PC-9 (cell line): ENCODE data around the gene TNS1. TPM values are rescaled to one million over a fixed set of nuclear protein-coding genes. Genes with fewer than 3 reads are reported as not detected.

Source experiments
- BruUV-seq: library from RNA; stranded (reverse); fragments of 400-500 nt; replicated peaks from 2 replicates; lab custom pipeline; 2021; lab: Mats Ljungman, UMichigan
- CTCF ChIA-PET: fragments of 300-600 bp; sonication (Branson Sonifier 250); formaldehyde crosslinking; loops from one replicate; lab custom pipeline; 2022; ENCODE audit warnings: antibody characterized with exemption; lab: Charles Lee
- POLR2A ChIA-PET: fragments of 300-600 bp; sonication (Branson Sonifier 250); formaldehyde crosslinking; loops from one replicate; lab custom pipeline; 2022; ENCODE audit warnings: antibody characterized with exemption; ENCODE audit not compliant: unreplicated experiment; lab: Charles Lee
- DNase-seq, 2 experiments: peaks; one replicate each; pipeline versions ENCODE4 v3.0.0 to v3.0.0-alpha.2; 2015 to 2022; ENCODE audit warnings: mixed read lengths in 1 of 2
- H2AFZ ChIP-seq: fragments of 200-600 bp; sonication (generic); 2 replicates; pipeline ENCODE4 v1.8.1; 2017; ENCODE audit warnings: antibody characterized with exemption
- H3F3A ChIP-seq: fragments of 200-600 bp; sonication (generic); 2 replicates; pipeline ENCODE4 v1.8.1; 2017; ENCODE audit warnings: antibody characterized with exemption, mild to moderate bottlenecking, low read depth; ENCODE audit not compliant: insufficient read depth
- H3K27ac ChIP-seq: fragments of 200-600 bp; sonication (generic); 2 replicates; pipeline ENCODE4 v1.6.1; 2016; ENCODE audit warnings: mixed run types
- H3K27me3 ChIP-seq: fragments of 200-600 bp; sonication (generic); 2 replicates; pipeline ENCODE4 v1.6.1; 2016; ENCODE audit warnings: low read depth, mixed run types; ENCODE audit not compliant: insufficient read depth
- H3K36me3 ChIP-seq: fragments of 200-600 bp; sonication (generic); 2 replicates; pipeline ENCODE4 v1.6.1; 2016; ENCODE audit warnings: low read depth, mixed run types
- H3K4me1 ChIP-seq: fragments of 200-600 bp; sonication (generic); replicated peaks from 2 replicates; pipeline ENCODE4 v1.6.1; 2016; ENCODE audit warnings: mixed run types; ENCODE audit not compliant: insufficient read depth
- H3K4me2 ChIP-seq: fragments of 200-600 bp; sonication (generic); 2 replicates; pipeline ENCODE4 v1.6.1; 2017; ENCODE audit warnings: mixed run types
- H3K4me3 ChIP-seq: fragments of 200-600 bp; sonication (generic); 2 replicates; pipeline ENCODE4 v1.6.1; 2016; ENCODE audit warnings: mixed run types
- H3K79me2 ChIP-seq: fragments of 200-600 bp; sonication (generic); 2 replicates; pipeline ENCODE4 v1.6.1; 2017; ENCODE audit warnings: low read depth, mixed run types
- H3K9me2 ChIP-seq: fragments of 200-600 bp; sonication (generic); 2 replicates; pipeline ENCODE4 v1.8.1; 2017; ENCODE audit warnings: mild to moderate bottlenecking; ENCODE audit not compliant: insufficient read depth
- H3K9me3 ChIP-seq: fragments of 200-600 bp; sonication (generic); 2 replicates; pipeline ENCODE4 v1.8.1; 2016; ENCODE audit warnings: low read depth; ENCODE audit not compliant: insufficient read depth
- H4K20me1 ChIP-seq: fragments of 200-600 bp; sonication (generic); 2 replicates; pipeline ENCODE4 v1.8.1; 2017; ENCODE audit not compliant: insufficient read depth
- EZH2 ChIP-seq: fragments of 200-600 bp; sonication (generic); IDR thresholded peaks from 2 replicates; pipeline ENCODE4 v1.8.0; 2017; ENCODE audit warnings: antibody characterized with exemption, low read depth
- intact Hi-C: fragments of 100-400 bp; cut with micrococcal nuclease; formaldehyde crosslinking; loops from one replicate; pipeline ENCODE4 v1.10.0; 2022; ENCODE audit not compliant: unreplicated experiment
- total RNA-seq: library from RNA; stranded (reverse); gene quantifications from 2 replicates; pipeline ENCODE4 v1.2.3, GENCODE V29; 2021
- TF ChIP-seq, protein P1 (sequence below): fragments of 200-600 bp; sonication (generic); conservative IDR thresholded peaks from 2 replicates; pipeline ENCODE4 v1.6.1; 2017; ENCODE audit warnings: mixed run types, antibody characterized with exemption, mild to moderate bottlenecking, moderate library complexity

The TNS1 gene
- total RNA-seq, 1 experiment from 2014 or later, result 5.5 TPM

DNA sequence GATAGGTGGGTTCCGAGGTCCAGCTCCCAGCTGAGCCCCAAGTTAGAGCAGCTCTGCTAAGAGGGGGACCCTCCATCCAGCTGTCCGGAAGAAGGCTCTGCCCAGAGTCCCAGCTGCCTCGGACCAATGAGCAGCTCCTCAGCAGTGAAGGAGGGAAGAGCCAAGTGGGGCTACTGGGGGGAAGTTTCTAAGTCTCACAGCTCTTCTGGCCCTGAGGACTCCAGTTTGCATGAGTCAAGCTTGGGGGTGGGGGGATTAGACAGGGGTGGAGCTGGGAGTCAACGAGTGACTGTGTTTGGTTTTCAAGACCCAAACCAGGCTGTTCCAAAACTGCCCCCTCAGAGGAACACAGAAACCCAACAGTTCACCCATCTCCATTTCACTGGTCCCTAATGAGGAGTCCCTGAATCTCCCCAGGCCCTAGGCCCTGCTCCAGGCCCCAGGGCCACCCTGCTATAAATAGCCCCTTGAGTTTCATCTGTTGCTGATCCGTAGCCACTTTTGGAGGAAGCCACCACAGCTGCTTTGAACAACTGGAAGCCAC is 100.9 kb downstream of the TNS1 start:
- no peak for DNase-seq
- Histone ChIP-seq H3K36me3 (no peaks in the 10 kb centered on the region), H4K20me1 (no peaks in the 10 kb centered on the region), H3K9me2 (no peaks in the 10 kb centered on the region), H3K79me2 (no peaks in the 10 kb centered on the region), H3K4me3 (no peak overlapping the region), H3K4me1 (no peaks in the 10 kb centered on the region), H3K27ac (no peak overlapping the region), H3F3A (no peaks in the 10 kb centered on the region), H3K27me3 (peaks cover 29% of the 10 kb centered on the region; the same call in 1 of the 2 replicates), H3K9me3 (no peaks in the 10 kb centered on the region), H3K4me2 (no peak overlapping the region), H2AFZ (no peak overlapping the region)
- intact Hi-C loops, result no loop called here
- ChIA-PET POLR2A (no interaction called here), CTCF (no interaction called here)
- TF ChIP-seq, protein P1, sequence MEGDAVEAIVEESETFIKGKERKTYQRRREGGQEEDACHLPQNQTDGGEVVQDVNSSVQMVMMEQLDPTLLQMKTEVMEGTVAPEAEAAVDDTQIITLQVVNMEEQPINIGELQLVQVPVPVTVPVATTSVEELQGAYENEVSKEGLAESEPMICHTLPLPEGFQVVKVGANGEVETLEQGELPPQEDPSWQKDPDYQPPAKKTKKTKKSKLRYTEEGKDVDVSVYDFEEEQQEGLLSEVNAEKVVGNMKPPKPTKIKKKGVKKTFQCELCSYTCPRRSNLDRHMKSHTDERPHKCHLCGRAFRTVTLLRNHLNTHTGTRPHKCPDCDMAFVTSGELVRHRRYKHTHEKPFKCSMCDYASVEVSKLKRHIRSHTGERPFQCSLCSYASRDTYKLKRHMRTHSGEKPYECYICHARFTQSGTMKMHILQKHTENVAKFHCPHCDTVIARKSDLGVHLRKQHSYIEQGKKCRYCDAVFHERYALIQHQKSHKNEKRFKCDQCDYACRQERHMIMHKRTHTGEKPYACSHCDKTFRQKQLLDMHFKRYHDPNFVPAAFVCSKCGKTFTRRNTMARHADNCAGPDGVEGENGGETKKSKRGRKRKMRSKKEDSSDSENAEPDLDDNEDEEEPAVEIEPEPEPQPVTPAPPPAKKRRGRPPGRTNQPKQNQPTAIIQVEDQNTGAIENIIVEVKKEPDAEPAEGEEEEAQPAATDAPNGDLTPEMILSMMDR, result no peak
- no peak for TF ChIP-seq EZH2
- no TSS peak for BruUV-seq

DNA sequence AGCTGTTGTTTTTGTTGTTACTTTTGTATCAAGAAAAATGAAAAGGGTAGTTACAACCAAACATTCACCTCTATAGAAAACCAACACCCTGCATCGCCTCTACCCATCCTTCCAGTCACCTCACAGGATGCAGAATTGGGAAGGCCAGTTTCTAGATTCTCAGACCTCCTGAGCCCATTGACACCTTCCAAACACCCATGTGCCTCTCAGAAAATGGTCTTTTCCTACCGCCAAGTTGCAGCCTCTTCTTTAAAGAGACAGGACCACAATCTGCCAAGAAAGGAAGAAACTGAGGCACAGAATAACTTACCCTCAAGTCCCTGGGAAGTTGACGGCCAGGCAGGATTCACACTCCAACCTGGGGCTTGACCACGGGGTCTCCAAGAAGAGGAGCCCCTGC is 101.4 kb downstream of the TNS1 start:
- CTCF ChIA-PET, result no interaction called here
- no peaks in the 10 kb centered on the region for H3K79me2 ChIP-seq
- no TSS peak for BruUV-seq

DNA sequence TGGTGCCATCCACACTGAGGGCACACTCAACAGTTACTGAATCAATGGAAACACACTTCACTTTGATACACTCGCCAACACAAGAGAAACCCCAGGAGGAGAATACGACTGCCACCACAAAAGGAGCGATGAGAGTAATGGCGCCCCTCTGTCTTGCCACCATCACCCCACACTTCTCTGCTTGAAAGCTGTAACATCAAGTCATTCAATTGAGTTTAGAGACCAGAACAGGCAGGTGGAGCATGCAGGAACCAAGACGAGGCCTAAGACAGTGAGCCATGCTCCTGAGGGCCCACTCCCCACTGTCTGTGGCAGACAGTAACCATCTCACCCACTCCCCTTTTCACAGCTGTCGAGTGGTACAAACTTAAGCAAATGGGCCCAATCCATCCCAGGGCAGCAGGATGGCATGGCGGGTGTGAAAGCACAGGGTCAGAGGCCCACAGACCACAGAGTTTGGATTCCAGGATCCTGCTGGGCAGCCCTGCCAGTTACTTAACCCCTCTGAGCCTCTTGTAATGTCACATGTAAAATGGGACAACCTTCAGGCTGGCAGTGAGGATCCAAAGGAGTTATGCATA is 101.9 kb downstream of the TNS1 start:
- no TSS peak for BruUV-seq
- Histone ChIP-seq H3K4me2 (no peak overlapping the region), H3K9me2 (no peaks in the 10 kb centered on the region), H3K9me3 (no peaks in the 10 kb centered on the region), H3F3A (no peaks in the 10 kb centered on the region), H2AFZ (no peak overlapping the region), H4K20me1 (no peaks in the 10 kb centered on the region), H3K27me3 (peaks cover 24% of the 10 kb centered on the region; the same call in 1 of the 2 replicates), H3K4me1 (no peaks in the 10 kb centered on the region), H3K4me3 (no peak overlapping the region), H3K36me3 (no peaks in the 10 kb centered on the region), H3K79me2 (no peaks in the 10 kb centered on the region), H3K27ac (no peak overlapping the region)
- no peak for DNase-seq
- ChIA-PET CTCF (no interaction called here), POLR2A (no interaction called here)
- TF ChIP-seq EZH2, result no peak
- TF ChIP-seq, protein P1, result no peak
- intact Hi-C loops, result no loop called here

More for the DNA sequence above, 101.4 kb downstream of the TNS1 start:
- peak in 1 of 2 experiments; percentile 21 for DNase-seq
- TF ChIP-seq, protein P1, result no peak
- no peak for TF ChIP-seq EZH2
- H3K4me3 ChIP-seq, result no peak overlapping the region
- intact Hi-C loops, result no loop called here
- H3K4me1 ChIP-seq, result no peaks in the 10 kb centered on the region
- no peaks in the 10 kb centered on the region for H3F3A ChIP-seq
- no peaks in the 10 kb centered on the region for H3K9me2 ChIP-seq
- H2AFZ ChIP-seq, result no peak overlapping the region
- H3K9me3 ChIP-seq, result no peaks in the 10 kb centered on the region
- H3K27ac ChIP-seq, result no peak overlapping the region
- POLR2A ChIA-PET, result no interaction called here
- peaks cover 27% of the 10 kb centered on the region; the same call in 1 of the 2 replicates for H3K27me3 ChIP-seq
- no peak overlapping the region for H3K4me2 ChIP-seq
- H4K20me1 ChIP-seq, result no peaks in the 10 kb centered on the region
- H3K36me3 ChIP-seq, result no peaks in the 10 kb centered on the region
